Esophagus mucosa (tissue), 1 donor: Measurements from ENCODE around the gene BNC2. TPM values are rescaled to one million over a fixed set of nuclear protein-coding genes. Genes with fewer than 3 reads are reported as not detected.

Experiments
- ATAC-seq: fragments of 200-7000 bp; cut with Tn5 transposase; one replicate; pipeline ENCODE4 v1.9.1; 2020
- total RNA-seq: library from RNA; stranded (reverse); gene quantifications from one replicate; pipeline ENCODE4 v1.2.4, GENCODE V29; 2023
- donor health status: DM: yes; HTN: yes; CAD: no.

The BNC2 gene
- total RNA-seq, 1 donor from 2014 or later = 3.7 TPM

DNA sequence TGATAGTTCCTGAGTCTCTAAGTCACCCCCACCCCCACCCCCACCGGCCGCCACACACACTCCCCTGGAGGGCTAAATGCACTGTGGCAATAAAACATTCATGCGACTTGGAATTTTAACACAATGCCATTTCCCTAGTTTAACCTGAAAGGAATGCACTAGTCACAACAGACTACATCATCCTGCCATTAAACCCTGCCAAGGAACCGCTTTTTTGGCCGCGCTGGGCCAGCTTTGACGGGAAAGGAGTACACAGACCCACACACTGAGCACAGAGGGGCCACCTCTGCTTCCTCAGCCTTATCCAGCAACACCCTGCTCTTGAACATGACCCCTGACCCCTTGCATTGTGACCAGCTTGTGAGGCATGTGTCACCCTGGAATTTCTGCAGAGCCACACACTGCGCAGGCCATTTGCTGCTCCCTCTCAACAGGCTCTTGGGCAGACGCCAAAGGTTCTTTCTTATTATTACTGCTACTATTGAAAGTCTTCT, 165.3 kb downstream of the BNC2 start:
- peak; percentile 80 for ATAC-seq

DNA sequence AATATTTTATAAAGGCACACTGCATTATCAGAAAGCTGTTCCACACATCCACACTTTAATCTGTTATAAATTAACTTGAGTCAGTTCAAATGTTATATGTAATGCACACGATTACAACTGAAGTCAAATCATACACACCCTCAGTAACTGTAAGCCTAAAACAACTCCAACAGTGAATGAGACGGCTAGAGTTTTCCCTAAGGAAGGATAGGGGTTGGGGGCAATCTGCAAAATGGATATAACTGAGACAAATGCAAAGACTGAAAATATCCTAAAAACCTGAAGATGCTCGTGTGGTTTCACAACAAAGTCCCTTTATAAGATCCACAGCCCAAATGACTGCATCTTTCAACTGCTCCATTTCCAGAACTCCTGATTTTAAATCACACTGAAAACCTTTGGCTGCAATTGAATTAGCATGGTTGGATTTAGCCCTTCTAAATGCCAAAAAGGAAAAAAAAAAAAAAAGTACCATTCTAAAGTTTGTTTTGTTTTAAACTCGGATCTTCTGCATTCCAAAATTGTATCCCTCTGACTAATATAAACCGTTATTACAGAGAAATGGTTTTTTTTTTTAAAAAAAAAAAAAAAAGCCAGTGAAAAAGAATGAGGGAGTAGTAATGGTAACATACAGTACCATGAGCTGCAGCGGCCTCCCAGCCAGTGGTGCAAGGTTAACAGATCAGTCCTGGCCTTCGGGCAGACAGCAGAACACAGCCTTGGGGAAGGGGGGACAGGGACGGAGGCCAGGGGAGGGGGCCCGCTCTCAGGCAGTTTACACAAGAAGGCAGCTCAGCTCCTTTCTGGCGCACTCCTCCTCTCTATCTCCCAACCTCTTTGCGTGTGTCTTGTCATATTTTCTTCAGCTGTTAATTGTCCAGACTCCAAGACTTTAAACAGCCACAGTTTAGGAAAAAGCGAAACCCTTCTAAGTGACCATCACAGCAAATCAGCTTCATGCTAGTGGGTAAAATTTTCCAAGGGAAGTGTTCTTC, 166.1 kb downstream of the BNC2 start:
- ATAC-seq = peak; percentile 32

DNA sequence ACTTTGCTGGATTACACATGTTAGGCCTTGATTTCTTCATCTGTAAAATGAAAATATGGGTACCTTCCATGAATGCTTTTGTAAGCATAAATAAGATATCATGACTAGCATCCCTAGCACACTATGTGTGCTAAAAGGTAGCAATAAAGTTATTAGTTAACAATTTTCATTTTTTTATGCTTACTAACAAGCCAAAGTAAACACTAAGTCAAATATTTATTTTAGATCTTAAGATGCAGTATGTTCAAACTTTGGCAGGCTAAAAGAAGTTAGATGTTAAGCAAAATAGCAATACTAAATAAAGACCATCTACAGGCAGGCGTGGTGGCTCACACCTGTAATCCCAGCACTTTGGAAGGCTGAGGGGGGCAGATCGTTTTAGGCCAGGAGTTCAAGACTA, 169.1 kb downstream of the BNC2 start:
- ATAC-seq = no peak

DNA sequence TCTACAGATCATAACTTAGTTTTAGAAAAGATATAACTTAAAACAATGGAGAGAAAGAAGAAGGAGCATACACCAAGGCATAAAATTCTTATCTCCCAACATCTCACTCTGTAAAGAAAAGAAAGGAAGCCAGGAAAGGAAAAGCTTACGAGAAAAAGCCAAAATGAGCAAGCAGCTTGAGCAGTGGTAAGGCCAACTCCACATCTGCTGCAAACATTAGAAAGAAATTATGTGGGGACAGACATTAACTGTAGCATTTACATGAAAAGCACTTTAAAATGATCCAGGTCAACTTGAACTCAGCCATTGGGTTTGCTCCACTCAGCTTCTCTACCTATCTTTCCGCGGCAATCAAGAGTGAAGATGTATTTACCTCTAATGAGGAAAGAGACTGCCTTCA, 176.9 kb downstream of the BNC2 start:
- ATAC-seq = no peak

DNA sequence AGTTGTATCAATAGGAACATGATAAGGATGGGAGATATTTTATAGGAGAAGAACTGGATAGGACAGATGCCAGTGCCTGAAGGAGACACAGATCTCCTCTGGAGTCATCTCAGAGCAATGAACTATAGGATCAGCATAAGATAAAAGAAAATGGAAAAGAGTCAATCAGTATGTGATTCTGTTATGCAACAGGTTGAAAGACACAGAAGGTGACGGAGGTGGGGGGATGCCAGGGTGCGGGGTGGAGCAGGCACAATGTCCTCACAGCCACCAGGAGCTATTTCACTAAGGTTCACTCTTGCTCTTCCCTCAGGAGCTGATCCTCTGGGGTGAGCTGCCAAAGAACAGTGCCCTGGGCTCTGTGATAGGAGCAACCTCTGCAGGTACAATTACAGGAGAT, 179.8 kb downstream of the BNC2 start:
- ATAC-seq = no peak

DNA sequence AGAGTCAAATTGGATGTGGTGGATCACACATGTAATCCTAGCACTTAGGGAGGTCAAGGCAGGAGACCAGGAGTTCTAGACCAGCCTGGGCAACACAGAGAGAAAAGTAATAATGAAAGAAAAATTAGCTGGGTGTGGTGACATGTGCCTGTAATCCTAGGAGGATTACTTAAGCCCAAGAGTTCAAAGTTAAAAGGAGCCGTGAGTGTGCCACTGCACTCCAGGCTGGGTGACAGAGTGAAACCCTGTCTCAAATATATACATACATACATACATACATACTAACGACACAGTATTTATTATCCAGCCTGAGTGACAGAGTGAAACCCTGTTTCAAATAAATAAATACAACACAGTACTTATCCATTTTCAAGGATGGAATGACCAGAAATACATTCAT, 180.3 kb downstream of the BNC2 start:
- ATAC-seq = no peak

DNA sequence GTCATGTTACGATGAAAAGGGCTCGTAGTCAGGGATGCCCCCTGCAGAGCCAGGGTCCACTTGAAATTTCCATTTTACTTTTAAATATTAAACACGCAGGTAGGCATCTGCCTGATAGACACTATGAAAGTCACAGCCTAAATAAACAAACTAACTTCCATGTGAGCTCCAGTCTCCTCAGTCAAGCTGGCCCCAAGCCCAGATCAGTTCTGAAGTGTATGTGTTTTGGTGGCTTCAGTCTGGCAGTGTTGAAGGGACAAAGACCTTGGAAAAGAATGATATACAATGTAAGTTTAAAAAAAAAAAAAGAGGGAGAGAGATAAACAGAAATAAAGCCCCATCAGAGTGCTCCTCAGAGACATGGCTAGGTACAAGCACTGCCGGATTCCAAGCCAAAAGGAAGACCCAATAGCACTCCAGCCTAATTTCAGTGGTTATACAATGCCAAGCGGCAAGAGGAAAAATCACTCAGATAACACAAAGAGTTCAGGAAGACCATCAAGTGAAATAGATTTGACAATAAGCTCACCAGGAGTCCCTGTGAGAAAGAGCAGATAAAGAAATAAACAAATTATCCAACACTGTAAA, 181.0 kb downstream of the BNC2 start:
- ATAC-seq = no peak

DNA sequence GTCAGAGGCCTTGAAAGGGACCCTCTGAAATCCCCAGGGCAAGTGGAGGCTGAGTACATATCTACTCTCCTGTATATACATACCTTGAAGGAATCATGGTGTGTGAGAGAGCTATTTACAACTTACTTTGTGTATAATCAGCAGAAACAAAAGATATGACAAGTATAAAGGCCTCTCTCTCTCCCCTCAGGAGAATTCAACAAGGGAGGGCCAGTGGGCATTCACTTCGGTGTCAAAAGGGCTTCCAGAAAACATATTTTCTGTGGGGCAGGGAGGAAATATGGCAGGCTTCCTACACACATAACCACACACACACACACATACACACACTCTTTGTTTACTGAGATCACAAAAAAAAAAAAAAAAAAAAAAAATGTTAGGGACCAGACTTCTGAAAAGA, 181.7 kb downstream of the BNC2 start:
- no peak for ATAC-seq

DNA sequence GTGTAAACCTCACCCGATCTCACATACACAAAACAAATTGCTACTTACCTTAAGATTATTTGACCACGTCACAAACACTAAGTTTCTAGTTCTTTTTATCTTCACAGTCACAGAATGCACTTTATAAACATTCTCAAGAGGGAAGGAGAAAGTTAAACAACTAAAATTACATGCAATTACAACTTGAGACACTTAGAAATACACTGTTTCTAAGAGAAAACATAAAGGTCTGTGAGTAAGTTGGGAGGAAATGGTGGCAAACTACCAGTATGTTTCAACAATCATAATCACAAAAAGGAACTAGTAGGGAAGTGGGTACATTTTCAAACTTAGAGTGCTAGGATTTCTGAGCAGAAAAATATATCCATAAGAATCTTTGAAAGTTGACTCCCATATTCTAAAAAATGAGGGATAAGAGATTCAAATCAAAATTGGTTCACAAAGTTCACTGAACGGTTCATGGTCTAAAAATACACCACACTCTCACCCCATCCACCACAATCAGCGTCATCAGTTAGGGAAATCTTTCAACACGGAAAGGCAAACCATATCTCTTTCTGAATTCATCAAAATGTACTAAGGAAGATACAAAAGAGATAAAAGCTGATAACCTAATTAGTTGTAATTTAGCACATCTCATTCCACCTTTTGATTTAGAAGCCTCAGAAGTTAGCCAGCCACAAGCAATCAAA, 182.6 kb downstream of the BNC2 start:
- no peak for ATAC-seq

DNA sequence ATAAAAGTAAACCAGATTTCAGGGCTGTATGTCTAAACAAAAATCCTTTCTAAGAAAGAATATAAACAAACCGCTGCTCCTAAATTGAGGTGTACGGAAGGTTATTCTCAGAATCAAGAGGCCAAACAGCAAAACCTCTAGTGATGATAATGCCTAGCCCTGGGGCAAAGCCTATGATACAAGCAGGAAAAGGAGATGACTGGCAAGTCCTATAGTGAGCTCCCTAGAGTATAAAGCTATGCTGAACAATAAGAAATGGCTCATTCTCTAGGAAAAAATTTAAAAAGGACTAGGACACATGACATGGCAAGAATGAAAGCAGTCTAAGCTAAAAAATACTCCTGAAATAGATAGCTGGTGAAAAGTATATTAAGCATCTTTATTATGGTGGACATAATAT, 187.1 kb downstream of the BNC2 start:
- ATAC-seq = no peak

DNA sequence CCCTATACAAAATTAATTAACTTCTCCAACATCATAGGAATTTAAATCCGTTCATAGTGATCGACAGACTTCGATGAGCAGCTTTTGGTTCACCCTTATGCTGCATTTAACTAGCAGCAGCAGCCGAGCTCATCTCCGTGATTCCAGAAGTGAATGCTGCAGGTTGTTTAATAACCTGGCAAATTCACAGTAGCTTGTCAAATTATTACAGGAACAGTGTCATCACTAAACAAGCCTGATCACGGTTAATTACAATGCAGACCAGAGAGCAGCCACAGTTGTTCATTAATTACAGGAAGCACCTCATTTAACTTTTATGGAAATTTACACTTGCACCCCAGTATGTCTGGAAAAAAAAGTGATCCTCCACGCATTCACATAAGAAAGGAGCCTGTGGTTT, 188.2 kb downstream of the BNC2 start:
- ATAC-seq = no peak

DNA sequence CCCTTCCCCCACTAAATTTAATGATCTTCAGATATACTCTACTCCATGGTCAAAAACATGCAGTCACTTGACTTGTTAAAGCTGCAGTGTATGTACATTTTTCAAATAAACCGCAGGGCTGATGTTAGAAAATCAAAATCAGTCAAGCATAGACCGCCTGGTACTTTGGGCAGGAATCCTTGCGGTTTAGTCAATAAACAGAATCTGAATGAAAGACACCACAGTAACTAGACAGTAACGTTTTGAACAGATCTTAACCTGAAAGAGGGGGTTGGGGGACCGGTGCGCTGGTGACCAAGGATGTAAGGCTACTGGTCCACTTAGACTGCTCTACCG, 188.8 kb downstream of the BNC2 start:
- ATAC-seq = no peak

DNA sequence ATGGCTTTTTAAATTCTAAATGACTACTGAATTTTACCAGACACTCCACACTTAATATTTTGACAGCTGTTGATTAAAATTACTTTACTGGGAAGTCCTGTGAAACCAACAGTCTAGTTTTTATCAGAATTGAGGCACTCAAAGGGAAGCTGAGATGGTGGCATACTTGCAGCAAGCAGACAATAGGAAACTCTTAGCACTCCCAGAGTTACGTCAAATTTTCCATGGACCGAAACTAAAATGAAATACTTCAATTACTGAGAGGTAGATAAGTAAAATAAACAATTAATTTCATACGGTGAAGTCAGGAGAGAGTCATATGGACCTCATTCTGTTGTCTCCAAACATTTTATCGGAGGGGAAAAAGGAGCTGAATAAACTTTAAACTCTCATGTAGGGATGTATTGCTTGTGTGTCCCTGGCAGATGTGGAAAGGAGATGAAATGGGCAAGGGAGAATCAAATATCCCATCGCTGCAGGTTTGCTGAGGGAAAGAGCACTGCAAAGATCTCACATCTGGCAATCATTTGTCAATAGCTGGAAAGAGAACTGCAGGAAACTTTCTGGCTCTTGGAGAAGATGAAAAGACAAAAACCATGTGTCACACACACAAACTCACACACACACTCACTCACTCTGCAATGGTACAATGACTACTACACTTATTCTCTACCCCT, 189.4 kb downstream of the BNC2 start:
- no peak for ATAC-seq

DNA sequence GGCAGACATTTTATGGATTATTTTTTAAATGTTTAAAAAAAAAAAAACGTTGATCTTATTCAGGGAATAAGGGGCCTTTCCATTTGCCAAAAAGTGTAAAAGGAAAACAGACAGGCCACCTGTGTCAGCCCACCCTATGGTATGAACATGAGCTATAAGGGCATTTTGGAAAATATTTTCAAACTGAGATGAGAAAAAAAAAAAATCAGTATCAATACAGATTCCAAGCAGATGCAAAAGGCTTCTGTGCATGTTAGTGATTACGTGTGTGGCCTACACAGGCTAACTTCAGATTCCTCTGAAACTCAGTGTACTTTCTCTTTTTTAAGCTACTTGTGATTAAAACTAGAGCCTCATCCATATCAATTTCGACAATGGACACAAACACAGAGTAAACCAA, 189.9 kb downstream of the BNC2 start:
- no peak for ATAC-seq

DNA sequence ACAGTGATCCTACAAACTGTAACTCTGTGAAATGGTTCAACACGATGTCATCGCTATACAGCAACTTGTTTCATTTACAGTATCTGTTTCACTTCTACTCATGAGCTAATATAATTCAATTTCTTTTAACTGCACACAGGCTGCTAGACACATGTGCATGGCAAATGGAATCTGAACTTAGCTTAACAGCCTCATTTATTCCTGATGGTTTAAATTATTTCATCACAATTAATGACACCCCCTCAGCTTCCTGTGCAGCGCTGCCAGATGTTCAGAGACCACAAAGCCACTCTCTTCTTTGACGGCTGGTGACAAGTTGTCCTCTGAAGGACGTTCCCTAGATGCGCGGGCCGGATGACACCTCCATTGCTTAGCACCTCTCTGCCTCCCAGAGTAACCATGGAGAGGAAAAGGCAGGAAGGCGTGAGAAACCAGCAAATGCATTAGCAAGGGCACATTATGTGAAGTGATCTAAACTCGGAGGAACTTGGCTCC, 191.1 kb downstream of the BNC2 start:
- no peak for ATAC-seq

DNA sequence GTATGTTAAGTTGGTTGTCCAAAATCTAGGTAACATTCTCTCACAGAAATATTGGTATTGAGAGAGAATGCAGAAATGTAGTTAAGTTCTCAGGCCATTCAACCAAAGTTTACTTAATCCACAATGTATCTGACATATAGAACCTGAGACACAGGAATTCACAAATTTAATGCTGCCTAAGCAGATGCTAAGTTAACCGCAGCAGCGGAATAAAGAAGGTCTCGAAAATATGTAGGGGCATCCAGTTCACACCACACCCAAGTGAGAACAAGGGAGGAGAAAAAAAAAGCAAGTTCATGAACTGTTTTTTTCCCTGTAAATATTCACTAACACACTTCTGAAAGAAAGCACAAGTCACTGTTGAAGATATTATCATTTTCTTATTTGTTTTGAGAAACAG, 194.0 kb downstream of the BNC2 start:
- ATAC-seq = no peak

DNA sequence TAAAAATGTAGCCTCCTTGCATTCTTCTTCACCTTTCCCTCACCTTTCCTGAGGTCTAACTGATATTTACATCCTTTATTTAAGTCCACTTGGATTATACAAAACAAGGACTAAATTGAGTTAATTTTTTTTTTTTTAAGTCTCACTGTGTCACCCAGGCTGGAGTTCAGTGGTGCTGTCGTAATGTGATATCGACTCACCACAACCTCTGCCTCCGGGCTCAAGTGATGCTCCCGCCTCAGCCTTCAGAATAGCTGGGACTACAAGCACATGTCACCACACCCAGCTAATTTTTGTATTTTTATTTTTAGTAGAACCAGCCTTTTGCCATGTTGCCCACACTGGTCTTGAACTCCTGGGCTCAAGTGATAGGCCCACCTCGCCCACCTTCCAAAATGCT, 195.3 kb downstream of the BNC2 start:
- no peak for ATAC-seq

DNA sequence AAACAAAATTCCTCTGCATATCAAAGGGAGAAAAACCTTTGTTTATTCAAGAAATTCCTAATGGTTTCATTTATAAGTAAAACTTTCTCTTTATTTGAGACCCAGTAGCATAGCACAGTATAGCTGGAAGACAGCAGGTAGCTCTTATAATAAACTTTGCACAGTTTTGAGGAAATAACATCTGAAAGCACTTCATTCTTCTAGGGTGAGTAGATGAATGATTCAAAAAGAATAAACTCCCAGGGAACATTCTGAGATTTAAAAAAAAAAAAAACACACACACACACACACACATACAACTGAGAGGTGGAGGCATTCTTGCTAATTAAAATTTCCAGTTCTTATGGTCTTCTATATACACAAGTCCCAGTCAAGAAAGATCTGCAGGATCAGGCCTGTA, 197.3 kb downstream of the BNC2 start:
- ATAC-seq = no peak

DNA sequence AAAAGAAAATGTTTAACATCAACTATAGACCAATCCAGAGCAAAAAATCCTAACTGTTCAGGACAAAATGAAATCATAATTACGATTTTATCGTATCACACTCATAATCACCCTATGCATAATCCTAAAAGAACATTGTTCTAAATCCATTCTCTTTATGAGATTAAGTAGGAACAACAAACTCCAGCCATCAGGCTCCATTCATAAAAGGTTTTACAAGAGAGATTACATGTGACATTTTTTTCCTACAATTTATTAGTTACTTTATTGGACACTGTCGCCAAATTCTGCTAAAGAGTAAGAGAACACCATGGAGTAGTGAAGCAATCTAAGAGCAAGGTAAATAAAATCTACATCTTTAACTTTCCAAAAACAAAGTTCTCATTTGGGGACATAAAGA, 198.0 kb downstream of the BNC2 start:
- ATAC-seq = no peak

DNA sequence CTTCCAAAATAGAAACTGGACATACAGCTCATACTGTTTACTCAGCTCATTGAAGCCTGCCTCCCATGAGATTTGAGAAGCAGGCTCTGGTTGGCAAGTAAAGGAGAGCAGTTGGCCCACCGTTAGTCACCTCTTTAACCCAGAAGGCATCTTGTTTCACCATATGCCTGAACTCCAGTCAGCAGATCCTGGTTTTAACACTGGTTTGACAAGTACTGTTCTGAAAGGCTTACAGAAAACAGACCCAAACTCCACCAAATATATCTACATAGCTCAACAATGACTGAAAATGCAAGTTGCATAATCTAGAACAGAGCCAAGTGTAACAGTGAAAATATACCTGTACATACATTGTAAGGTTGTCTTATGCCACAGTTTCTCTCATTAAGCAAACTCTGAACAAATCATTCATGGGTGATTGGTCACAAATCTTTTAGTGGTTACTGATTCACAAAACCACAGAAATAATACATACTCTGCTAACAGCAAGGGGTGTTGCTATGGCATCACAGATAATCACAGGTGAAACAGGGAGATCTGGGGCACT, 198.8 kb downstream of the BNC2 start:
- ATAC-seq = no peak

DNA sequence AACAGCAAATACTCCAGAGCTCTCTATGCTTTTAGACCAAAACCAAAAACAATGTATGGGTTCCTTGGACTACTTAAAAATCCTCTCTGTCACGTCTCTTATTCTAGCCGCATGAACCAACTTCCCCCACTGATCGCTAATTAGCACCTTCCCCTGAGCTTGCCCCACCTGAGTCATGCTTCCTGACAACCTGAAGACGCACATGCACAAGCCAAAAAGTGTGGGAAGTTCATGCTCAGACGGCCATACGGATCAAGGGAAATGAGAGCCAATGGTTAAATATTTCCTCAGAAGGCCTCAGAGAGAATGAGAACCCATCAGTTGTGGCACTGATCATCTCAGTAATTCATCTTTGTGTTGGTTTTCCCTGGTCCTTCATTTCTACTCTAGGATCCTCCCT, 199.7 kb downstream of the BNC2 start:
- no peak for ATAC-seq

DNA sequence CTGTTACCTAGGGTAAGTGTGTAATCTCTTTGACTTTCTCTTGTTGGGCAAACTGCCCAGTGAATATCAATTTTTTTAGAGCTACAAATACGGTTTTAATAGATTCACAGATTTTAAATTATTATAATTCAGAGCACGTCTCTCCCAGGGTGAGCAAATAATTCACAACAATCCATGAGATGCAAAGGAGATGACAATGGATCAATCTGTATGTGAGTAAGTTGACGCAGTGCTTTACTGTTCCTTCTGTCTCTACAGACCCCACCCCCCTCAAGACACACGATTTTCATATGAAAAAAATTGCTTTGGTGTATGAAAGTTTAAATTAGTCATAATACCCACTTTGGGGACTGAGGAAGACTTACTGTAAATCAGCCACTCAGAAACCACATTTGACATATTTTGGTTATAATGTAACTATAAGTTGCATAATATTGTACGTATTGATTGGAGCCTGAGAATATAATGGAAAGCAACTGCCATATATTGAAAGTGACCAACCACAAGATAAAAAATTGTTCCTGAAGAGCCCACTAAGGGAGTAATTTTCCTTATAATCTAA, 201.7 kb downstream of the BNC2 start:
- ATAC-seq = no peak
